OCI-LY7 (cell line): ENCODE measurements around the gene EIF2AK2. TPM values are rescaled to one million over a fixed set of nuclear protein-coding genes. Genes with fewer than 3 reads are reported as not detected.

Experiments
- BruUV-seq: library from RNA; stranded (reverse); fragments of 400-500 nt; replicated peaks from 2 replicates; lab custom pipeline; 2021; lab: Mats Ljungman, UMichigan
- CTCF ChIA-PET: fragments of 300-600 bp; sonication (Branson Sonifier 250); formaldehyde crosslinking; loops from one replicate; lab custom pipeline; 2022; ENCODE audit warnings: antibody characterized with exemption; ENCODE audit not compliant: unreplicated experiment; lab: Charles Lee
- POLR2A ChIA-PET: fragments of 300-600 bp; sonication (Branson Sonifier 250); formaldehyde crosslinking; loops from one replicate; lab custom pipeline; 2022; ENCODE audit warnings: antibody characterized with exemption; lab: Charles Lee
- DNase-seq: peaks from one replicate; pipeline ENCODE4 v3.0.0-alpha.2; 2015; ENCODE audit warnings: low spot score
- H2AFZ ChIP-seq: fragments of 200-600 bp; sonication (generic), shearing (Covaris generic); 2 replicates; pipeline ENCODE4 v1.6.1; 2014; ENCODE audit warnings: mild to moderate bottlenecking, antibody characterized with exemption, low read length, moderate library complexity
- H3K27ac ChIP-seq: fragments of 200-600 bp; sonication (generic); 2 replicates; pipeline ENCODE4 v1.5.1; 2014; ENCODE audit warnings: mixed run types, low read depth, mild to moderate bottlenecking, moderate library complexity, low read length, inconsistent platforms; ENCODE audit not compliant: poor library complexity, severe bottlenecking
- H3K36me3 ChIP-seq: fragments of 200-600 bp; sonication (generic); 2 replicates; pipeline ENCODE4 v1.6.1; 2014; ENCODE audit warnings: mild to moderate bottlenecking, antibody characterized with exemption, low read length, moderate library complexity, mixed read lengths; ENCODE audit not compliant: insufficient read depth
- H3K4me1 ChIP-seq: fragments of 200-600 bp; sonication (generic); 2 replicates; pipeline ENCODE4 v1.5.1; 2014; ENCODE audit warnings: mild to moderate bottlenecking, low read length; ENCODE audit not compliant: insufficient read depth, poor library complexity, severe bottlenecking
- H3K4me2 ChIP-seq: fragments of 200-600 bp; sonication (generic); 2 replicates; pipeline ENCODE4 v1.6.1; 2014; ENCODE audit warnings: mild to moderate bottlenecking, low read length
- H3K4me3 ChIP-seq: fragments of 200-600 bp; sonication (generic); 2 replicates; pipeline ENCODE4 v1.5.1; 2014; ENCODE audit warnings: mild to moderate bottlenecking, low read depth, low read length; ENCODE audit not compliant: poor library complexity, severe bottlenecking
- H3K79me2 ChIP-seq: fragments of 200-600 bp; sonication (generic); 2 replicates; pipeline ENCODE4 v1.6.1; 2016; ENCODE audit warnings: low read depth, mild to moderate bottlenecking, low read length, moderate library complexity, mixed read lengths; ENCODE audit not compliant: insufficient read depth
- H3K9me2 ChIP-seq: fragments of 200-600 bp; sonication (generic); 2 replicates; pipeline ENCODE4 v1.6.1; 2016; ENCODE audit warnings: mild to moderate bottlenecking, low read length, mixed read lengths; ENCODE audit not compliant: insufficient read depth
- H3K9me3 ChIP-seq: fragments of 200-600 bp; sonication (generic); 2 replicates; pipeline ENCODE4 v1.6.1; 2014; ENCODE audit warnings: mild to moderate bottlenecking, mixed run types, low read length, mixed read lengths
- H4K20me1 ChIP-seq: fragments of 200-600 bp; sonication (generic); 2 replicates; pipeline ENCODE4 v1.6.1; 2014; ENCODE audit warnings: mild to moderate bottlenecking, antibody characterized with exemption, low read length, moderate library complexity, mixed read lengths; ENCODE audit not compliant: insufficient read depth
- EZH2phosphoT487 ChIP-seq: fragments of 200-600 bp; sonication (generic); IDR thresholded peaks from 2 replicates; pipeline ENCODE4 v1.6.1; 2018; ENCODE audit warnings: low read depth, borderline replicate concordance, mild to moderate bottlenecking, mixed run types, antibody characterized with exemption, low read length, moderate library complexity, mixed read lengths
- intact Hi-C: fragments of 100-400 bp; cut with micrococcal nuclease; formaldehyde crosslinking; loops from one replicate; pipeline ENCODE4 v1.10.0; 2022; ENCODE audit not compliant: unreplicated experiment
- total RNA-seq, 2 experiments: library from RNA; depleted of rRNA in 1 of 2; stranded (reverse); fragments of >200 nt in 1 of 2; shearing (Covaris generic) in 1 of 2; gene quantifications; 2 replicates each; pipeline ENCODE4 v1.2.3, GENCODE V29; 2014 to 2022
- TF ChIP-seq, protein P1 (sequence below): fragments of 200-600 bp; sonication (generic); conservative IDR thresholded peaks from 2 replicates; pipeline ENCODE4 v1.5.1; 2014; ENCODE audit warnings: mild to moderate bottlenecking, antibody characterized with exemption, low read length, moderate library complexity, mixed read lengths

The EIF2AK2 gene
- total RNA-seq, 2 experiments from 2014 or later, result 3.1 to 3.6 TPM

DNA sequence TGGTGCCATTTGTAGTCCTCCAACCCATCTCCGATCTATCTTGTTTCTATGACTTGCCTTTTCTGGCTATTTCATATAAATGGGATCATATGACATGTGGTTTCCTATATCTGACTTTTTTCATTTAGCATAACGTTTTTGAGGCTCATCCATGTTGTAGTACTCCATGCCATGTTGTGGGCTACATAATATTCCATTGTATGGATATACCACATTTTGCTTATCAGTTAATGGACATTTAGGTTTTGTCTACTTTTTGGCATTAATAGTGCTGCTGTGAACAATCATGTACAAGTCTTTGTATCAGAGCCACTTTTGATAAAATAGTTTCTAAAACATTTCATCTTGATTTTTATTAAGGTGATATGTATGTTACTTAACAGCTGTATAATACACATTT lies 46.9 kb upstream of the EIF2AK2 start:
- Histone ChIP-seq H3K9me3 (peaks cover 27% of the 10 kb centered on the region), H3K4me2 (no peak overlapping the region), H3K36me3 (peaks cover 96% of the 10 kb centered on the region), H3K4me1 (peaks cover 3% of the 10 kb centered on the region), H3K79me2 (peaks cover 92% of the 10 kb centered on the region; the same call in 1 of the 2 replicates), H2AFZ (no peak overlapping the region), H4K20me1 (no peaks in the 10 kb centered on the region), H3K9me2 (no peaks in the 10 kb centered on the region), H3K4me3 (no peak overlapping the region), H3K27ac (no peak overlapping the region)
- no TSS peak for BruUV-seq
- TF ChIP-seq, protein P1, sequence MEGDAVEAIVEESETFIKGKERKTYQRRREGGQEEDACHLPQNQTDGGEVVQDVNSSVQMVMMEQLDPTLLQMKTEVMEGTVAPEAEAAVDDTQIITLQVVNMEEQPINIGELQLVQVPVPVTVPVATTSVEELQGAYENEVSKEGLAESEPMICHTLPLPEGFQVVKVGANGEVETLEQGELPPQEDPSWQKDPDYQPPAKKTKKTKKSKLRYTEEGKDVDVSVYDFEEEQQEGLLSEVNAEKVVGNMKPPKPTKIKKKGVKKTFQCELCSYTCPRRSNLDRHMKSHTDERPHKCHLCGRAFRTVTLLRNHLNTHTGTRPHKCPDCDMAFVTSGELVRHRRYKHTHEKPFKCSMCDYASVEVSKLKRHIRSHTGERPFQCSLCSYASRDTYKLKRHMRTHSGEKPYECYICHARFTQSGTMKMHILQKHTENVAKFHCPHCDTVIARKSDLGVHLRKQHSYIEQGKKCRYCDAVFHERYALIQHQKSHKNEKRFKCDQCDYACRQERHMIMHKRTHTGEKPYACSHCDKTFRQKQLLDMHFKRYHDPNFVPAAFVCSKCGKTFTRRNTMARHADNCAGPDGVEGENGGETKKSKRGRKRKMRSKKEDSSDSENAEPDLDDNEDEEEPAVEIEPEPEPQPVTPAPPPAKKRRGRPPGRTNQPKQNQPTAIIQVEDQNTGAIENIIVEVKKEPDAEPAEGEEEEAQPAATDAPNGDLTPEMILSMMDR, result no peak
- TF ChIP-seq EZH2phosphoT487, result no peak
- intact Hi-C loops, result no loop called here
- ChIA-PET CTCF (no interaction called here), POLR2A (no interaction called here)
- DNase-seq, result no peak

DNA sequence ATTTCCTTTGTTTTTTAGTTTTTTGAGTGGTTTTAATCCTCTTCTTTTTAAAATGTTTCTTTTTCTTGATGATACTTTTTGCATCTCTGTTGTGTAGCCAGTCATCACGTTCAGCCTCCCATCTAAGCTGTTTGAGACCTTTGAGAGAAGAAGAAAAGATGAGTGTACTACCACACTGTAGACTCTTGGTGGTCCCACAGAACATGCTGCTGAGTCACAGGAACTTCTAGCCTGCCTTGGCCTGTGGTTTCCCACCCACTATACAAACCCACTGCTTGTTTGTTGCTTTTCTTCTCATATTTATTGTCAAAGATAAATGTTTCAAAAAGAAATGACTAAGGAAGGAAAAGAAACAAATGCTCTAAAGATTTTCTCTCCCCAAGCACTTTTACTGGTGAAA lies 45.0 kb upstream of the EIF2AK2 start:
- Histone ChIP-seq H3K79me2 (peaks cover 92% of the 10 kb centered on the region), H2AFZ (no peak overlapping the region), H3K4me1 (peaks cover 19% of the 10 kb centered on the region), H3K9me2 (no peaks in the 10 kb centered on the region), H3K27ac (no peak overlapping the region), H4K20me1 (no peaks in the 10 kb centered on the region), H3K4me2 (no peak overlapping the region), H3K36me3 (peaks cover 76% of the 10 kb centered on the region), H3K9me3 (peaks cover 11% of the 10 kb centered on the region; the same call in 1 of the 2 replicates), H3K4me3 (no peak overlapping the region)
- intact Hi-C loops, result no loop called here
- POLR2A ChIA-PET, result interaction anchor here (0.6 to 2.1 kb wide), 4 partner anchors 11 to 210 kb away, joined by 3 to 7 read pairs (median 4); no protein-coding TSS in a partner anchor
- no peak for TF ChIP-seq EZH2phosphoT487
- TF ChIP-seq, protein P1, result no peak
- TSS peak; percentile 10 for BruUV-seq
- CTCF ChIA-PET, result no interaction called here
- peak; percentile 16 for DNase-seq

DNA sequence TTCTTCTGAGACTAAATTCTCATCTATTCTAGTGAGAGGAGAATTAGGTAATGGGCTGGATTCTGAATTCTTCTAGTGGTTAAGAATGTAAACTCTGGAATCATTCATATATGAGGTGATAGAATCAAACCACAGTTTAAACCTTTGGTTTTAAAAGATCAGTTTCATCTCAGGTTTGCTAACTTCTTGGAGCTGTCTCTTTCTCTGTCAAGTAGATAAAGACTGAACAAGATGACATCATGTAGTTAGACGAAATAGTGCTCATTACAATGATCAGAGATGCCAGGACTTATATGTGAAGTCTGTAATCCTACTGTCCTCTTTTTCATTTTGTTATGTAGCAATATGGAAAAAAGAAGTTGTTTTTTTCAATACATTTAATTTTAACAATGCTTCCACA lies 44.4 kb upstream of the EIF2AK2 start:
- CTCF ChIA-PET, result no interaction called here

More for the DNA sequence above, 44.4 kb upstream of the EIF2AK2 start:
- H3K4me2 ChIP-seq, result no peak overlapping the region
- no peak for DNase-seq
- H3K9me2 ChIP-seq, result no peaks in the 10 kb centered on the region
- no peak overlapping the region for H2AFZ ChIP-seq
- H3K9me3 ChIP-seq, result peaks cover 11% of the 10 kb centered on the region; the same call in 1 of the 2 replicates
- peaks cover 19% of the 10 kb centered on the region for H3K4me1 ChIP-seq
- H3K36me3 ChIP-seq, result peaks cover 71% of the 10 kb centered on the region
- no peaks in the 10 kb centered on the region for H4K20me1 ChIP-seq
- no peak overlapping the region for H3K4me3 ChIP-seq
- TF ChIP-seq, protein P1, result no peak
- TF ChIP-seq EZH2phosphoT487, result no peak
- H3K79me2 ChIP-seq, result peaks cover 89% of the 10 kb centered on the region
- no TSS peak for BruUV-seq
- POLR2A ChIA-PET, result interaction anchor here (0.6 to 2.1 kb wide), 5 partner anchors 12 to 209 kb away, joined by 3 to 7 read pairs (median 4); no protein-coding TSS in a partner anchor
- H3K27ac ChIP-seq, result no peak overlapping the region
- intact Hi-C loops, result no loop called here
